GM19455 (cell line): ENCODE data around the gene PWP2.
"Not testable (repeated sequence)": the region's sequence is repeated elsewhere in the genome, so short reads cannot be mapped to it uniquely, and the experiment has no call there.

Experiments used
- ATAC-seq: cut with Tn5 transposase; IDR thresholded peaks from one replicate; pipeline ENCODE4 v1.9.1; 2021; ENCODE audit not compliant: unreplicated experiment

Gene PWP2

GRCh38 chr21:44159349-44160297, 52.4 kb downstream of the PWP2 start:
- ATAC-seq: not testable (repeated sequence)

- ATAC-seq: not testable (repeated sequence)
Measured at GRCh38 chr21:44160298-44160672, 53.1 kb downstream of the PWP2 start.

- not testable (repeated sequence) for ATAC-seq
Measured at GRCh38 chr21:44160821-44161220, 53.6 kb downstream of the PWP2 start.

GRCh38 chr21:44163167-44163653, 56.0 kb downstream of the PWP2 start:
- ATAC-seq: not testable (repeated sequence)

GRCh38 chr21:44165933-44166332, 58.7 kb downstream of the PWP2 start:
- ATAC-seq: not testable (repeated sequence)

GRCh38 chr21:44167527-44167926, 60.3 kb downstream of the PWP2 start:
- ATAC-seq: not testable (repeated sequence)

GRCh38 chr21:44170326-44170725, 63.1 kb downstream of the PWP2 start:
- not testable (repeated sequence) for ATAC-seq

GRCh38 chr21:44170863-44171262, 63.7 kb downstream of the PWP2 start:
- not testable (repeated sequence) for ATAC-seq

GRCh38 chr21:44171962-44172572, 64.9 kb downstream of the PWP2 start:
- ATAC-seq: not testable (repeated sequence)

GRCh38 chr21:44172741-44173140, 65.5 kb downstream of the PWP2 start:
- not testable (repeated sequence) for ATAC-seq

GRCh38 chr21:44175189-44175588, 68.0 kb downstream of the PWP2 start:
- not testable (repeated sequence) for ATAC-seq

- ATAC-seq: not testable (repeated sequence)
Measured at GRCh38 chr21:44176127-44176526, 68.9 kb downstream of the PWP2 start.
